GM12878 (cell line): ENCODE data around the gene LRP3. TPM values are rescaled to one million over a fixed set of nuclear protein-coding genes. Genes with fewer than 3 reads are reported as not detected.

Experiments used
- ATAC-seq: fragments of 200-7000 bp; cut with Tn5 transposase; 3 replicates; pipeline ENCODE4 v1.9.1; 2020; ENCODE audit warnings: mild to moderate bottlenecking, moderate library complexity
- BruUV-seq: library from RNA; stranded (reverse); fragments of 400-500 nt; replicated peaks from 2 replicates; lab custom pipeline; 2021; lab: Mats Ljungman, UMichigan
- CTCF ChIA-PET: fragments of 300-600 bp; sonication (Branson Sonifier 250); formaldehyde crosslinking; extraction: SDS; loops from one replicate; lab custom pipeline; 2021; ENCODE audit warnings: inconsistent platforms; lab: Yijun Ruan, JAX
- POLR2A ChIA-PET: fragments of 350-600 bp; formaldehyde crosslinking; extraction: SDS; loops from one replicate; lab custom pipeline; 2021; ENCODE audit warnings: inconsistent platforms; lab: Charles Lee
- RAD21 ChIA-PET: fragments of 300-600 bp; sonication (Branson Sonifier 250); formaldehyde crosslinking; loops from one replicate; lab custom pipeline; 2023; ENCODE audit warnings: antibody characterized with exemption; ENCODE audit not compliant: unreplicated experiment; lab: Charles Lee
- SMC1A ChIA-PET: fragments of 300-600 bp; sonication (Branson Sonifier 250); formaldehyde crosslinking; loops from one replicate; lab custom pipeline; 2023; ENCODE audit not compliant: unreplicated experiment, uncharacterized antibody; lab: Charles Lee
- DNase-seq: peaks from one replicate; pipeline ENCODE4 v3.0.0-alpha.2; 2011; ENCODE audit warnings: low read depth, low spot score
- FAIRE-seq: peaks from 3 replicates; lab custom pipeline; 2011; peaks lifted over from hg19 to GRCh38; lab: Jason Lieb, UNC
- H2AFZ ChIP-seq: 2 replicates; pipeline ENCODE4 v1.6.0; 2011; ENCODE audit warnings: low read depth, low read length, control low read depth; ENCODE audit not compliant: control insufficient read depth
- H3K27ac ChIP-seq: 2 replicates; pipeline ENCODE4 v1.5.1; 2011; ENCODE audit warnings: control low read depth; ENCODE audit not compliant: control insufficient read depth, insufficient read depth
- H3K27me3 ChIP-seq, 2 experiments: replicated peaks in 1 of 2; 2 replicates each; pipeline versions ENCODE4 v1.6.0 to v1.6.1; 2011; ENCODE audit warnings: low read length in 1 of 2; ENCODE audit not compliant: control insufficient read depth in 2 of 2, insufficient read depth in 2 of 2
- H3K36me3 ChIP-seq, 2 experiments: 2 replicates each; pipeline ENCODE4 v1.5.1; 2011; ENCODE audit warnings: low read length in 1 of 2; ENCODE audit not compliant: control insufficient read depth in 2 of 2, insufficient read depth in 2 of 2
- H3K4me1 ChIP-seq: 2 replicates; pipeline ENCODE4 v1.6.1; 2011; ENCODE audit warnings: mild to moderate bottlenecking, low read length, moderate library complexity, mixed read lengths; ENCODE audit not compliant: control insufficient read depth, insufficient read depth
- H3K4me2 ChIP-seq: 2 replicates; pipeline ENCODE4 v1.6.0; 2011; ENCODE audit warnings: control low read depth; ENCODE audit not compliant: control insufficient read depth, insufficient read depth
- H3K4me3 ChIP-seq: fragments of 200-600 bp; sonication (generic); 2 replicates; pipeline ENCODE4 v1.5.1; 2016
- H3K79me2 ChIP-seq: 2 replicates; pipeline ENCODE4 v1.6.0; 2011; ENCODE audit warnings: low read length; ENCODE audit not compliant: control insufficient read depth, insufficient read depth
- H3K9ac ChIP-seq: 2 replicates; pipeline ENCODE4 v1.8.0; 2011; ENCODE audit warnings: low read length, control low read depth, mixed read lengths; ENCODE audit not compliant: control insufficient read depth, insufficient read depth
- H3K9me3 ChIP-seq: replicated peaks from 3 replicates; pipeline ENCODE4 v1.5.1; 2011; ENCODE audit warnings: mild to moderate bottlenecking, low read length; ENCODE audit not compliant: control insufficient read depth, insufficient read depth
- H4K20me1 ChIP-seq: 2 replicates; pipeline ENCODE4 v1.6.0; 2011; ENCODE audit not compliant: control insufficient read depth, insufficient read depth
- CTCF ChIP-seq, 3 experiments: IDR thresholded peaks in 2 of 3; conservative IDR thresholded peaks in 1 of 3; 2 replicates each; pipeline ENCODE4 v1.5.1; 2011; ENCODE audit warnings: low read depth in 3 of 3, low read length in 3 of 3, mild to moderate bottlenecking in 3 of 3, control low read depth in 2 of 3, moderate library complexity in 2 of 3, inconsistent platforms in 1 of 3, mixed read lengths in 1 of 3; ENCODE audit not compliant: control insufficient read depth in 2 of 3, insufficient read depth in 1 of 3; ENCODE audit errors: extremely low read depth in 1 of 3
- ELK1 ChIP-seq: IDR thresholded peaks from 2 replicates; pipeline ENCODE4 v1.6.1; 2012; ENCODE audit warnings: low read depth, low read length, improper control_type of control experiment
- RAD21 ChIP-seq: IDR thresholded peaks from 2 replicates; pipeline ENCODE4 v1.6.1; 2011; ENCODE audit warnings: mild to moderate bottlenecking, low read depth, low read length, moderate library complexity; ENCODE audit not compliant: insufficient read depth
- USF1 ChIP-seq: IDR thresholded peaks from 2 replicates; pipeline ENCODE4 v1.6.1; 2011; ENCODE audit warnings: borderline replicate concordance, low read depth, mild to moderate bottlenecking, moderate library complexity, mixed read lengths, low read length; ENCODE audit not compliant: insufficient read depth; ENCODE audit errors: extremely low read length
- ZBED1 ChIP-seq: IDR thresholded peaks from 2 replicates; pipeline ENCODE4 v1.6.1; 2016; ENCODE audit warnings: borderline replicate concordance
- WGBS: methylation state at CpG from one replicate; pipeline ENCODE4 v1.1.6; 2016; ENCODE audit warnings: low lambda C conversion rate; ENCODE audit not compliant: insufficient replicate concordance, insufficient coverage; ENCODE audit errors: missing lambda C conversion rate; 5-methylcytosine and 5-hydroxymethylcytosine counted together
- in situ Hi-C: fragments of 300-500 bp; cut with MboI; formaldehyde crosslinking; loops from 9 replicates; pipeline ENCODE4 v1.14.3; 2018; ENCODE audit warnings: mixed read lengths
- intact Hi-C: fragments of 100-400 bp; cut with micrococcal nuclease; formaldehyde crosslinking; loops from one replicate; pipeline ENCODE4 v1.14.2; 2022; ENCODE audit not compliant: unreplicated experiment
- polyA plus RNA-seq, 11 experiments: library from polyadenylated mRNA; depleted of rRNA in 4 of 11; unstranded in 6 of 11; stranded (reverse) in 5 of 11; fragments of >200 nt; fragmentation: Nextera tagmentation in 4 of 11; fragmentation: Illumina TruSeq in 1 of 11; extraction: Ambion mirVana in 4 of 11; extraction: Trizol in 1 of 11; gene quantifications; 1 replicate in 1 of 11; 2 replicates in 10 of 11; pipeline versions ENCODE4 v1.2.1 to v1.2.3, GENCODE V29; 2011 to 2016; ENCODE audit warnings: inconsistent platforms in 2 of 11, missing spikeins in 2 of 11, low read depth in 1 of 11
- total RNA-seq, 4 experiments: library from RNA; depleted of rRNA in 3 of 4; stranded (reverse); fragments of >200 nt in 3 of 4; fragmentation: Illumina TruSeq in 1 of 4; extraction: Trizol in 1 of 4; gene quantifications; 2 replicates each; pipeline versions ENCODE4 v1.2.1 to v1.2.3, GENCODE V29; 2013 to 2021

LRP3 gene
- total and polyA plus RNA-seq, 10 of the 15 experiments (the other 5 are each of a cell fraction or from before 2014, with no cell fraction given): 0.12 to 3.2 (median 0.64) TPM; not detected in 2

GRCh38 chr19:33216198-33216830, 22.2 kb downstream of the LRP3 start:
- no peak overlapping the region for H3K4me2 ChIP-seq
- in situ Hi-C loops: no loop called here
- H3K27ac ChIP-seq: no peak overlapping the region
- DNase-seq (no peak), FAIRE-seq (no peak), ATAC-seq (peak; percentile 45; the same call in 1 of the 3 replicates)
- ChIA-PET POLR2A (no interaction called here), RAD21 (no interaction called here), CTCF (interaction anchor here (0.6 kb wide), 1 partner anchor 1190 kb away, joined by 3 read pairs; no protein-coding TSS in a partner anchor), SMC1A (no interaction called here)
- TF ChIP-seq CTCF (IDR thresholded peaks at IDR 0.05 in 2 of 3, conservative IDR thresholded peaks at IDR 0.05 in 1 of 3; ENCODE audit: control insufficient read depth in 2 of 3, extremely low read depth in 1 of 3, insufficient read depth in 1 of 3, low read depth in 3 of 3, low read length in 3 of 3) (0 out of 6 replicates have a peak, but pooled peaks of 1 of the 3 experiments have one; percentile 2), RAD21 (peak; percentile 26; the same call in 1 of the 2 replicates), ELK1 (no peak), USF1 (no peak), ZBED1 (no peak)
- 14% methylated on average over 12 of the region's 12 CpGs for WGBS
- no peak overlapping the region for H2AFZ ChIP-seq
- no peaks in the 10 kb centered on the region for H3K79me2 ChIP-seq
- no peaks in the 10 kb centered on the region for H3K4me1 ChIP-seq
- H3K27me3 ChIP-seq: peaks cover 0 to 1% of the 10 kb centered on the region in 2 experiments; a peak in 3 of 4 replicates
- H3K9ac ChIP-seq: no peak overlapping the region
- H4K20me1 ChIP-seq: no peaks in the 10 kb centered on the region
- intact Hi-C loops: no loop called here
- no peaks in the 10 kb centered on the region for H3K9me3 ChIP-seq
- no peaks in the 10 kb centered on the region for H3K36me3 ChIP-seq
- BruUV-seq: no TSS peak
- H3K4me3 ChIP-seq: no peak overlapping the region
